Hepatocyte (in vitro differentiated cells): Measurements from ENCODE around the gene PCDH1. TPM values are rescaled to one million over a fixed set of nuclear protein-coding genes. Genes with fewer than 3 reads are reported as not detected.
A peak's percentile ranks its signal among the peaks of the same experiment; 100 is the strongest.

Experiments
- DNase-seq: peaks from one replicate; pipeline ENCODE4 v3.0.0-alpha.2; 2016; ENCODE audit warnings: low spot score
- H2AFZ ChIP-seq: fragments of 200-600 bp; sonication (generic); 2 replicates; pipeline ENCODE4 v1.6.0; 2016; ENCODE audit warnings: antibody characterized with exemption, mild to moderate bottlenecking
- H3K27ac ChIP-seq: fragments of 200-600 bp; sonication (generic); 2 replicates; pipeline ENCODE4 v1.5.1; 2016; ENCODE audit warnings: mild to moderate bottlenecking
- H3K27me3 ChIP-seq: fragments of 200-600 bp; sonication (generic); 2 replicates; pipeline ENCODE4 v1.6.1; 2016
- H3K36me3 ChIP-seq: fragments of 200-600 bp; sonication (generic); replicated peaks from 2 replicates; pipeline ENCODE4 v1.5.1; 2016; ENCODE audit warnings: low read depth; ENCODE audit not compliant: insufficient read depth
- H3K4me1 ChIP-seq: fragments of 200-600 bp; sonication (generic); 2 replicates; pipeline ENCODE4 v1.5.1; 2016; ENCODE audit warnings: mild to moderate bottlenecking, moderate library complexity; ENCODE audit not compliant: insufficient read depth
- H3K4me2 ChIP-seq: fragments of 200-600 bp; sonication (generic); 2 replicates; pipeline ENCODE4 v1.6.0; 2016
- H3K4me3 ChIP-seq: fragments of 200-600 bp; sonication (generic); 2 replicates; pipeline ENCODE4 v1.5.1; 2016; ENCODE audit warnings: mild to moderate bottlenecking
- H3K79me2 ChIP-seq: fragments of 200-600 bp; sonication (generic); 2 replicates; pipeline ENCODE4 v1.6.0; 2017; ENCODE audit warnings: mild to moderate bottlenecking
- H3K9me2 ChIP-seq: fragments of 200-600 bp; sonication (generic); replicated peaks from 2 replicates; pipeline ENCODE4 v1.6.0; 2017; ENCODE audit warnings: mild to moderate bottlenecking; ENCODE audit not compliant: insufficient read depth
- H3K9me3 ChIP-seq: fragments of 200-600 bp; sonication (generic); 2 replicates; pipeline ENCODE4 v1.5.1; 2016; ENCODE audit warnings: low read depth, mild to moderate bottlenecking
- H4K20me1 ChIP-seq: fragments of 200-600 bp; sonication (generic); 2 replicates; pipeline ENCODE4 v1.6.0; 2016; ENCODE audit warnings: mild to moderate bottlenecking; ENCODE audit not compliant: insufficient read depth, poor library complexity, severe bottlenecking
- EZH2 ChIP-seq: fragments of 200-600 bp; sonication (generic); IDR thresholded peaks from 2 replicates; pipeline ENCODE4 v1.6.1; 2016; ENCODE audit warnings: antibody characterized with exemption, mild to moderate bottlenecking, borderline replicate concordance
- EZH2phosphoT487 ChIP-seq: fragments of 200-600 bp; sonication (generic); IDR thresholded peaks from one replicate; pipeline ENCODE4 v1.6.1; 2018; ENCODE audit warnings: antibody characterized with exemption, mild to moderate bottlenecking, low read depth, moderate library complexity; ENCODE audit not compliant: unreplicated experiment, severe bottlenecking
- WGBS: methylation state at CpG from one replicate; pipeline ENCODE4 v1.1.6; 2016; ENCODE audit warnings: low lambda C conversion rate; ENCODE audit errors: missing lambda C conversion rate; 5-methylcytosine and 5-hydroxymethylcytosine counted together
- polyA plus RNA-seq: library from polyadenylated mRNA; unstranded; fragments of >200 nt; fragmentation: Nextera tagmentation; extraction: Ambion mirVana; gene quantifications from 2 replicates; pipeline ENCODE4 v1.2.1, GENCODE V29; 2016
- total RNA-seq: library from RNA; depleted of rRNA; stranded (reverse); fragments of >200 nt; gene quantifications from 2 replicates; pipeline ENCODE4 v1.2.3, GENCODE V29; 2014
- TF ChIP-seq, protein P1 (sequence below): fragments of 200-600 bp; sonication (generic); IDR thresholded peaks from 2 replicates; pipeline ENCODE4 v1.5.1; 2016; ENCODE audit warnings: antibody characterized with exemption, mild to moderate bottlenecking; ENCODE audit not compliant: poor library complexity

The PCDH1 gene
- total and polyA plus RNA-seq, 2 experiments from 2014 or later: 8.6 to 10.5 TPM

DNA sequence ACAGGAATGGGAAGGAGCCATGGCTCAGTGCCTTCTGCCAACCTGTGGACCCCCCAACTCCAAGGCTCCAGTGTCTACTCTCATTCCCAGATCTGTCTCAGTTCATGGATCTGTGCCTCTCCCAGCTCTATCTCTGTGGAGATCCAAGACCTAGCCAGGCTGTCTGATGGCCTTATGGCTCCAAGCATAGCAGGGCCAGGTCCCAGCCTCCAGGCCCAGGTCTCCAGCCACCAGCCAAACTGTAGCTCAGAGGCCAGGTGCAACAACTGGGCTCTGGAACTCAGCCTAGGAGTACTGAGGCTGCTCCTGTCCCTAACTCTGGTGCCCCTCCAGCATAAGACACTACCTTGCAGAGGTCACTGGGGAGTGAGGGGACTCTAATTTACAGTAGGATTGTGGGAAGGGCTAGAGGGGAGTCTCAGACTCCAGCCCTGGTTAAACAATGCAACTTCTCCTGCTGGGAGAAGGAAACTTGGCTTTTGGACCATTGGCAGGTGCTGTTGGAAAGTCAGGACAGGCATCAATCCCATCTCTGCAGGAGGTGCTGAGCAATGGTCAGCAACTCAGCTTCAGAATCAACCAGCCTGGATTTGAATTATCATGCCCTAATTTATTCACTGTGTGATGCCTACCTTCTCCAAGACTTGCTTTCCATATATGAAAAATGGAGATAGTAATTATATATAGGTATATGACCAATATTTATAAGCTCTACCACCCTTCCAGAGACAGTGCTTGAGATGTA lies 63.0 kb downstream of the PCDH1 start:
- no peak for TF ChIP-seq EZH2phosphoT487
- no peak for TF ChIP-seq EZH2
- TF ChIP-seq, protein P1, sequence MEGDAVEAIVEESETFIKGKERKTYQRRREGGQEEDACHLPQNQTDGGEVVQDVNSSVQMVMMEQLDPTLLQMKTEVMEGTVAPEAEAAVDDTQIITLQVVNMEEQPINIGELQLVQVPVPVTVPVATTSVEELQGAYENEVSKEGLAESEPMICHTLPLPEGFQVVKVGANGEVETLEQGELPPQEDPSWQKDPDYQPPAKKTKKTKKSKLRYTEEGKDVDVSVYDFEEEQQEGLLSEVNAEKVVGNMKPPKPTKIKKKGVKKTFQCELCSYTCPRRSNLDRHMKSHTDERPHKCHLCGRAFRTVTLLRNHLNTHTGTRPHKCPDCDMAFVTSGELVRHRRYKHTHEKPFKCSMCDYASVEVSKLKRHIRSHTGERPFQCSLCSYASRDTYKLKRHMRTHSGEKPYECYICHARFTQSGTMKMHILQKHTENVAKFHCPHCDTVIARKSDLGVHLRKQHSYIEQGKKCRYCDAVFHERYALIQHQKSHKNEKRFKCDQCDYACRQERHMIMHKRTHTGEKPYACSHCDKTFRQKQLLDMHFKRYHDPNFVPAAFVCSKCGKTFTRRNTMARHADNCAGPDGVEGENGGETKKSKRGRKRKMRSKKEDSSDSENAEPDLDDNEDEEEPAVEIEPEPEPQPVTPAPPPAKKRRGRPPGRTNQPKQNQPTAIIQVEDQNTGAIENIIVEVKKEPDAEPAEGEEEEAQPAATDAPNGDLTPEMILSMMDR: no peak
- Histone ChIP-seq H3K9me3 (no peaks in the 10 kb centered on the region), H3K27ac (no peak overlapping the region), H3K4me3 (no peak overlapping the region), H3K79me2 (no peaks in the 10 kb centered on the region), H2AFZ (no peak overlapping the region), H3K9me2 (no peaks in the 10 kb centered on the region), H4K20me1 (no peaks in the 10 kb centered on the region), H3K36me3 (no peaks in the 10 kb centered on the region), H3K4me1 (peaks cover 5% of the 10 kb centered on the region), H3K27me3 (peaks cover 26% of the 10 kb centered on the region), H3K4me2 (no peak overlapping the region)
- DNase-seq: no peak

DNA sequence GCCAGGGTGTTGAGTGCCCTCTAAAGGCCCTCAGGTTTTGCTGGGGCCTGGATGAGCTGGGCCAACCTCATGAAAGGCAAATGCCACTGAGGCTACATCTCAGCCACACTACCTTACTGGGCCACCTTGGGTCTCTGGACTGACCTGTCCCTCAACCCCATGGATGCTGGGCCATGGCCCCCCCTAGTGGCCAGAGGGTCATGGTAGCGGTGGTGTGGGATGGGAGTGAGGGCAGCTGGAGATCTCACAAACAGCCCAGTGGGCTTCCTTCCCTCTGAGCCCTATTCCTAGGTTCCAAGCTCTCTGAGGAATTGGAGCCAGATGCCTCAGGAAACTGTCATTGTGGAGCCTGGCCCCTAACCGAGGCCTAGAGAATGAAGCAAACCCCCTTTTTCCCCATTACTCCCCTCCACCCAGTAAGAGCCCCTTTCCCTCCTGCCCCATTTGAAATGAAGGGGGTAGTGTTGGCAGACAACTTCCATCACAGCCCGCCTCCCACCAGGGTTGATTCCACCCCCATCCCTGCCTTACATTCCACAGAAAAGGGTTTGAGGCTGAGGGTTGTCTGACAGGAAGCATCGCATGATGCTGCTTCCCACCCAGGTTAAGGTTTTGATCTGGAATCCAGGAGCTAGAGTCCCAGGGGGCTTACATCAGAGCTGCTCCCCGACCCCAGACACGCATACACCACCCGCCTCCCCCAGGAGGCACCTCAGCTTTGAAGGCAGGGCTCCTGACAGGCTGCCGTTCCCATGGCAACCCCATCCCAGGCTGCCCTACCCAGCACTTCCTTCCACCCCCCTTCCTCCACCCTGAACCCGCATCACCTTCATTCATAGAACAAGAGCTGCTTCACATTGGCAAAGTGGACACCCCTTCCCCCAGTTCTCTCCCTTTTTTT lies 63.9 kb downstream of the PCDH1 start:
- 55% methylated on average over 8 of the region's 9 CpGs for WGBS
- TF ChIP-seq, protein P1: peak; percentile 44
- TF ChIP-seq EZH2phosphoT487: no peak
- Histone ChIP-seq H3K4me1 (peaks cover 5% of the 10 kb centered on the region), H3K36me3 (no peaks in the 10 kb centered on the region), H2AFZ (no peak overlapping the region), H3K79me2 (no peaks in the 10 kb centered on the region), H3K9me3 (no peaks in the 10 kb centered on the region), H3K27me3 (peaks cover 32% of the 10 kb centered on the region), H3K27ac (no peak overlapping the region), H4K20me1 (no peaks in the 10 kb centered on the region), H3K4me3 (no peak overlapping the region), H3K4me2 (no peak overlapping the region), H3K9me2 (no peaks in the 10 kb centered on the region)
- peak; percentile 59 for DNase-seq

DNA sequence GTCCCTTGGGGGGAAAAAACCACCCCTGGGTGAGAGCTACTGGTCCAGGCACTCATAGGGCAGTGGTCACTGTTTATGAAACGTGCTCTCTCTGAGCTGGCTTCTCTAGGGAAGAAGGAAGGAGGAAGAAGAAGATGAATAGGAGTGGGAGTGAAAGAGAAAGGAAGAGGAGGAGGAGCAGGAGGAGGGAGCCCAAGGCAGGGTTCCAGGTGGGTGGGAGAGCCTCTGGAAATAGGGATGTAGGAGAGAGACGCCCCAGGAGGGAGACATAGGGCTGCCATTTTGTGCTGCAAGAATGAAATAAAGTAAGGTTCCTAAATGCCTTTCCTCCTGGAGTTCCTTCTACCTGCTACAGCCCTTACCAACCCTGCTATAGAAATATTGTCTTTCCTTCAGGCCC lies 65.7 kb downstream of the PCDH1 start:
- TF ChIP-seq EZH2: no peak
- TF ChIP-seq, protein P1: no peak
- TF ChIP-seq EZH2phosphoT487: no peak
- Histone ChIP-seq H3K9me3 (no peaks in the 10 kb centered on the region), H3K9me2 (no peaks in the 10 kb centered on the region), H3K27me3 (peaks cover 48% of the 10 kb centered on the region), H3K27ac (no peak overlapping the region), H3K4me2 (no peak overlapping the region), H3K79me2 (no peaks in the 10 kb centered on the region), H3K36me3 (no peaks in the 10 kb centered on the region), H3K4me1 (peaks cover 5% of the 10 kb centered on the region), H4K20me1 (no peaks in the 10 kb centered on the region), H2AFZ (no peak overlapping the region), H3K4me3 (no peak overlapping the region)
- WGBS: 72% methylated on average over 2 of the region's 2 CpGs
- no peak for DNase-seq
